Renal cortex interstitium (tissue), 11 donors: ENCODE results near the gene SPAG16. TPM values are rescaled to one million over a fixed set of nuclear protein-coding genes. Genes with fewer than 3 reads are reported as not detected.

Experiments
- DNase-seq, 11 donors: peaks; one replicate each; pipeline ENCODE4 v3.0.0-alpha.2; 2013; ENCODE audit warnings: low read depth in 9 of 11, low spot score in 4 of 11; ENCODE audit errors: extremely low read depth in 1 of 11
- polyA plus RNA-seq, 3 donors: library from polyadenylated mRNA; unstranded; fragments of 120-200 nt; gene quantifications; one replicate each; pipeline ENCODE4 v1.2.1, GENCODE V29; 2013; ENCODE audit not compliant: insufficient read length in 3 of 3

SPAG16 gene
- polyA plus RNA-seq, 3 donors = 59.5 to 73.2 (median 60.7) TPM

DNA sequence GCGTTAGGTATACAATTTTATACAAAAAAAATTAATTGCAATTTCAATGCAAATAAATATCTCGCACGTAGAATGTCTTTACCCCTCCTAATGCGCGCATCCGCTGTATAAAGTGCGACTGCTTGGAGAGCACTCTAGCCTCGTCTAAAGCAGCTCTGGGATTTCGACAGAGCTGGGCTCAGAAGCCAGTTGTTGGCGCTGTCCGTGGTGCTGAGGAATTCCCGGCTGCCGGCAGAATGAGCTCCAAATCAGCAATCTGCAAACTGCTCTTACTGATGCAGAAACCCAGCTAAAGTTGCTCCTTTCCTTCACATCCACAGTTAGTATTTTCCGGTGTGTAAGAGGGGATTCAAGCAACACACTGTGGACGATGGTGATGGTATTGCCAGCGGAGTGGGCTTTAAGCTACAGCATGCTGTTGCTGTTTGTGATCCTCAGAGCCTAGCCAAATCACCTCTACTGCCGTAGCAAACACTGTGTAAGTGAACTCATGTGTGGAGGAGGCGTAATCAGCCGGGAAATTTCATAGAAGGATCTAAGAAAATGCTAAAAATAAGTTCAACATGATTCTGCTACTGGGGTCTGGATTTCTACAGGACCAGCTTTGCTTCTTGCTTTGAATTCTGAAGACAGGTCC is 1126.8 kb downstream of the SPAG16 start, which contains the start of gene VWC2L:
VWC2L (plus strand) TSS at position 137 of the 637 bp plus-strand sequence. CDS start 3,140 bp downstream, outside the sequence.
- DNase-seq = peak; percentile 48 to 86 (median 81)

DNA sequence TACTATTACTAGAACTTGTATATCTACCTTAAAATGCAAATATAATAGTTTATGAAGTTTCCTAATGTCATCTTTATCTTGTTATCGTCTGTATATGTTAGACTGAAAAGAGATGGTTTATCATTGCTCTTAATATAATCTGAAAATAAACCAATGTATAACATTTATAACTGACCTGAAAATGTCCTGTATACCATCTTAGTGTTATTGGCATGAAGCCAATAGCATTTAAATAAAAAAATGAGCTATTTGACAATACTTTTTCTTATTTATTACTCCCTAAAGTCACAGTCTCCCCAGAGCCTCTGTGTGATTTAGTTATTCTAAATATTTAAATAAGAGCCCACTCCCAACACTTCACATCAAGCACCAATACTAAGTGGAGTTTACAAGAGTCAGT is 1128.4 kb downstream of the SPAG16 start:
- DNase-seq = no peak

DNA sequence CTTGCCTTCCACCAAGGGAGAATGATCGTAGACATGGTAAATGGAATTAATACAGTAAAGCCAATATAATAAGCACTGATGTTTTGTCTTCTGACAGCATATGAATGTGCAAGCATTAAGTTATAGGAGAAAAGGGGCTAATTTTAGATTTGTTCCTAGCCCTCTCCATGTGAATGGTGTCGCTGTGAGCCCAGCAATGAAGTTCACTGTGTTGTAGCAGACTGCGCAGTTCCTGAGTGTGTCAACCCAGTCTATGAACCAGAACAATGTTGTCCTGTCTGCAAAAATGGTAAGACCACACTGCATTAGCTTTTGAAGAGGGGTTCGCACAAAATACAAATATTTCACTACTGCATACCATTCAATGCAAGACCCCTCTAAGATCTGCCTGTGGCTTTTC is 1152.2 kb downstream of the SPAG16 start:
- DNase-seq = no peak

DNA sequence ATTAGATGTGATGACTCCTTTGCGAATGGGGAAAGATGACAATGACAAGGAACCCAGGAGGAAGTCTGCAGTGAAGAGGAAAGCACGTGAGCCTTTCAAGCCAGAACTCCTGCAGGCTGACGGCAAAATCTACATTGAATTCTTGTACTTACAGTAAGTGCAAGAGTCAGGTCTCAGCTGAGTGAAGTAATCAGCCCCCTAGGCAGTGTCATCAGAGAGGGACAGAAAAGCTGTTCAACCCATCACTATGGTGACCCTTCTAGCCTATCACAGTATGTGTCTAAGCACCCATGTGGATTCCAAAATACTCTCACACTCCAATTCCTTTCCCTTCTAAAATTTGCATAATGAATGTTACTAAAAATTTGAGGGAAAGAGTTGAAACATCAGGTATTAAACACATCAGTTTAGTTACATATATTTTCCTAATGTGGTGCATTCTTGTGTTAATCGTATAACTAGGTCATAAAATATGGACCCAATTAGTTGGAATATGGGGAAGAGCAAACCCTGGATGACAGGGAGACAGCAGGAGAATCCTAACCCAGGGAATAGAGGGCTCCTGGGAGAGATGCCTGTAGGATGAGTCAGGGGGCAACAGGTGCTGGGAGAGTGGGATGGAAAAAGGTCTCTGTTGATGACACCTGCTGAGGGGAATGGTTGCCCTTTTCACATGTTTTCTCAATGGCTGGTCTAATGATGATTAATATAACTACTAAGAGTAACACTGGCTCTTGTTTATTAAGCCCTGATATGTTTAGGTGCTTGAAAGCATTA is 1166.0 kb downstream of the SPAG16 start:
- DNase-seq = no peak

DNA sequence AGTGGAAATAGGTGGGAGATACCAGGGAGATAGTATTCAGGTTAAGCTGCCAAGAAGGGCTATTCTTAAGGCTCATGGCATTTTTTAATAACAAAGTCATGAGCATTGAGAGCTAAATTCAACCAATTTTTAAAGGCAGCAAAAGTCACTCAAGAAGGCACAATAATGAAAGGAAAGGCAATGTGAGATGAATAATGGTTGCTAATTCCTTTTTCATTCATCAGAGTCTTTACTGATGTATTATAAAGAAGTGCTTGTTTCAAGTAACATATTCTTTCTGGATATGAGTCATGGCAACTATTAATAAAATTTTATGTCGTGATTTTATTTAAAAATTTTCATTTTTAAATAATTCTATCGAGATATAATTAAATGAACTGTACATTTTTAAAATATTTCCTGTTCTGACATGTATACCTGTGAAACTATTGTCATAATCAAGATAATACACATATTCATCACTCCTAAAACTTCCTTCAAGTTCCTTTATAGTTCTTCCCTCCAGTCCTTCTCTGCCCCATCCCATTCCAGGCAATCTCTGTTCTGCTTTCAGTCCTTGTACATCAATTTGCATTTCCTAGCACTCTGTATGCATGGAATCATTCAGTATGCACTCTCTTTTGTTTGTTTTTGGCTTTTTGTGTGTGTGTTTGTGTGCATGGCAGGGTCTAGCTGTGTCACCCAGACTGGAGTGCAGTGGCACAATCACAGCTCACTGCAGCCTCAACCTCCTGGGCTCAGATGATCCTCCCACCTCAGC is 1167.4 kb downstream of the SPAG16 start:
- DNase-seq = no peak

Other genes with a start within 250 kb of the SPAG16 start
- 1 to 10 TPM; 6.5 to 9.6 (median 7.9) TPM for gene IKZF2, start 132.9 kb upstream of the SPAG16 start, polyA plus RNA-seq